Measurements from ENCODE around the gene TRAF2.

GRCh38 chr9:136939996-136940525, 53.7 kb downstream of the TRAF2 start:
- TF ChIP-seq POLR2A (IDR thresholded peaks at IDR 0.05) (no peak), CTCF (IDR thresholded peaks at IDR 0.05 in 8 of 11, conservative IDR thresholded peaks at IDR 0.05 in 3 of 11) (no peak), POLR2AphosphoS5 (IDR thresholded peaks at IDR 0.05) (peak; percentile 38 to 49 (median 45))

Data from spleen (tissue), 7 donors.